ENCODE measurements around the gene KRT9. TPM values are rescaled to one million over a fixed set of nuclear protein-coding genes. Genes with fewer than 3 reads are reported as not detected.

The KRT9 gene
- total and polyA plus RNA-seq, 8 donors = not detected

GRCh38 chr17:41553987-41554680 is 17.7 kb downstream of the KRT9 start:
- intact Hi-C loops (cut with DNase I) = loop anchor here in 1 of 2 donors (5.0 kb wide), 1 partner anchor 103 kb away; no protein-coding TSS in a partner anchor
- Histone ChIP-seq H3K4me1 (peaks cover under 1 to 5% of the 10 kb centered on the region in 2 donors), H3K9me3 (no peaks in the 10 kb centered on the region), H3K27me3 (peaks cover 0 to 16% of the 10 kb centered on the region in 2 donors), H3K36me3 (no peaks in the 10 kb centered on the region), H3K27ac (no peak overlapping the region), H3K4me3 (no peak overlapping the region)
- TF ChIP-seq CTCF (IDR thresholded peaks at IDR 0.05) = no peak
- no peak for ATAC-seq
- DNase-seq = no peak

DNA sequence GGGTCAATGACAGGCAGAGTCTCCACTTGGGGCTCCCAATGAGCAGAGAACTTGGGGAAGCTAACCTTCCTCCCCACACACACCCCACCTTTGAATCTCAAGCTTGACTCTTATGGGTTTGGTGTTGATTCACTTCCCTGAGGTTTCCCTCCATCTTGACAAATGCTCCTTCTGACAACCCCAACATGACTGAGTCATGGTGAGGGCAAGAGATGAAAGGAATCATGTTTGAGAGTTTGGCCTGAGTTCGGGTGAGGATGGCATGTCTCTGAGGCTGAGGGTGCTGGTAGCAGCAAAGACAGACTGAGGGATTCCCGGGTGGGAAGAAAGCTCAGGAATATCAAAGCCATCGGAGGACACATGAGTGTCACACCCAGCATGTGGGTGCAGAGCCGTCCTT is 18.7 kb downstream of the KRT9 start:
- intact Hi-C loops (cut with DNase I) = loop anchor here in 1 of 2 donors (5.0 kb wide), 1 partner anchor 104 kb away; no protein-coding TSS in a partner anchor
- Histone ChIP-seq H3K27me3 (peaks cover 0 to 22% of the 10 kb centered on the region in 2 donors), H3K9me3 (no peaks in the 10 kb centered on the region), H3K4me1 (peaks cover 10 to 15% of the 10 kb centered on the region in 2 donors), H3K27ac (no peak overlapping the region), H3K4me3 (no peak overlapping the region), H3K36me3 (no peaks in the 10 kb centered on the region)
- TF ChIP-seq CTCF (IDR thresholded peaks at IDR 0.05) = no peak
- no peak for DNase-seq
- no peak for ATAC-seq

DNA sequence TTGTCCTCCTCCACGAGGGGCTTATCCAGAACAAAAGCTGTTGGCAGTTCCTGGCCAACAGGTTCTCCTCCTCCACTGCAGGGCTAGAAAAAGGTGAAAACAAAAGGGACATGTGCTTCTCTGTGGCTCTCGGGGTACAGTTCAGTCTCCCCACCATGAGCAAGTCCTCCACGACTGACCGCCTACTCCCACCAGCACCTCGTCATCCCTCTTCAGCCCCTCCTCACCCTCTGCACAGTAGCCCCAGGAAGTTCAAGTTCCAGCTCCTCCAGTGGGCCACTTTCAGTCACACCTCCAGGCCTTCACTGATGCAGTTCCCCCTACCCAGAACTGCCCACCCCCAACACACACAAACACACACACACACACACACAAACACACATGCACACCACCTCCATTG is 19.4 kb downstream of the KRT9 start:
- intact Hi-C loops (cut with DNase I) = loop anchor here in 1 of 2 donors (5.0 kb wide), 1 partner anchor 105 kb away; no protein-coding TSS in a partner anchor
- H3K36me3 ChIP-seq = no peaks in the 10 kb centered on the region
- DNase-seq (no peak), ATAC-seq (no peak)
- no peaks in the 10 kb centered on the region for H3K9me3 ChIP-seq
- no peak overlapping the region for H3K4me3 ChIP-seq
- peaks cover 16 to 22% of the 10 kb centered on the region in 2 donors for H3K4me1 ChIP-seq
- no peak for TF ChIP-seq CTCF (IDR thresholded peaks at IDR 0.05)
- peaks cover 0 to 23% of the 10 kb centered on the region in 2 donors for H3K27me3 ChIP-seq
- no peak overlapping the region for H3K27ac ChIP-seq

DNA sequence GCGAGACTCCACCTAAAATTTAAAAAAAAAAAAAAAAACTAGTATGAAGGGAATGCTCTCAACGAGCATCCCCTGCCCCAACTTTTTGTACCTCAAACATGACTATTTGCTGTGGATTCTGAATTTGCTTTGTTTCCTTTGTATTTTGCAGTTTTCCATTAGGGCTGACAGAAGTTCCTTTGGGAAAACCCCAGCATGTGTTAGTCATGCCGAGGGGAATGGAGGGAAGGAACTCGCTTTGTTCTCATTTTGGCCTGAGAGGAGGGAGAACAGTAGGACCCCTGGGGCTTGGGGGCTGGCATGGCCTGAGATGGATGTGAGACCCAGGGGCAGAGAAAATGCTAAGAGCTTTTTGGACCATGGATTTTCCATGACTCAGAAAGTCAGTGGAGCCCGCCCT is 20.5 kb downstream of the KRT9 start:
- no peak for DNase-seq
- no peak overlapping the region for H3K27ac ChIP-seq
- H3K9me3 ChIP-seq = peaks cover 0 to 6% of the 10 kb centered on the region in 2 donors
- no peak for ATAC-seq
- H3K27me3 ChIP-seq = peaks cover 0 to 17% of the 10 kb centered on the region in 2 donors
- H3K36me3 ChIP-seq = no peaks in the 10 kb centered on the region
- peaks cover 16 to 22% of the 10 kb centered on the region in 2 donors for H3K4me1 ChIP-seq
- intact Hi-C loops (cut with DNase I) = loop anchor here in 1 of 2 donors (5.0 kb wide), 1 partner anchor 106 kb away; no protein-coding TSS in a partner anchor
- TF ChIP-seq CTCF (IDR thresholded peaks at IDR 0.05) = no peak
- no peak overlapping the region for H3K4me3 ChIP-seq

GRCh38 chr17:41549596-41550039 is 22.2 kb downstream of the KRT9 start:
- H3K9me3 ChIP-seq = peaks cover 0 to 6% of the 10 kb centered on the region in 2 donors
- H3K4me1 ChIP-seq = peaks cover 16 to 22% of the 10 kb centered on the region in 2 donors
- H3K36me3 ChIP-seq = no peaks in the 10 kb centered on the region
- DNase-seq (no peak), ATAC-seq (no peak)
- no peak overlapping the region for H3K27ac ChIP-seq
- TF ChIP-seq CTCF (IDR thresholded peaks at IDR 0.05) = no peak
- intact Hi-C loops (cut with DNase I) = loop anchor here in 1 of 2 donors (5.0 to 10.0 kb wide), 2 partner anchors 108 to 645 kb away; no protein-coding TSS in a partner anchor
- H3K4me3 ChIP-seq = no peak overlapping the region
- H3K27me3 ChIP-seq = peaks cover 0 to 17% of the 10 kb centered on the region in 2 donors

Data from left lung (tissue), 10 donors.